Epithelial cell of esophagus (primary cell): ENCODE results near the gene ZNF813.
A peak's percentile ranks its signal among the peaks of the same experiment; 100 is the strongest.
"Not testable (repeated sequence)": the region's sequence is repeated elsewhere in the genome, so short reads cannot be mapped to it uniquely, and the experiment has no call there.

Experiments used
- DNase-seq: peaks from one replicate; pipeline ENCODE4 v3.0.0; 2010; ENCODE audit warnings: low read depth
- H3K4me3 ChIP-seq: 2 replicates; pipeline ENCODE4 v1.5.1; 2011; ENCODE audit warnings: mild to moderate bottlenecking, low read length, control low read depth
- CTCF ChIP-seq: IDR thresholded peaks from 2 replicates; pipeline ENCODE4 v1.5.1; 2011; ENCODE audit warnings: low read depth, mild to moderate bottlenecking, low read length, control low read depth, inconsistent platforms; ENCODE audit not compliant: insufficient read depth; ENCODE audit errors: missing control alignments

The ZNF813 gene

GRCh38 chr19:53467485-53468262 lies at the start of gene ZNF813:
Gene ZNF813 (plus strand): TSS chr19:53467733. CDS start chr19:53483823, 16,090 bp downstream.
- peak; percentile 89 for DNase-seq
- no peak for TF ChIP-seq CTCF
- H3K4me3 ChIP-seq, result peak within 1 kb of the TSS; percentile 92

GRCh38 chr19:53420520-53421315 lies 46.8 kb upstream of the ZNF813 start:
- DNase-seq, H3K4me3 ChIP-seq: not testable (repeated sequence)

DNA sequence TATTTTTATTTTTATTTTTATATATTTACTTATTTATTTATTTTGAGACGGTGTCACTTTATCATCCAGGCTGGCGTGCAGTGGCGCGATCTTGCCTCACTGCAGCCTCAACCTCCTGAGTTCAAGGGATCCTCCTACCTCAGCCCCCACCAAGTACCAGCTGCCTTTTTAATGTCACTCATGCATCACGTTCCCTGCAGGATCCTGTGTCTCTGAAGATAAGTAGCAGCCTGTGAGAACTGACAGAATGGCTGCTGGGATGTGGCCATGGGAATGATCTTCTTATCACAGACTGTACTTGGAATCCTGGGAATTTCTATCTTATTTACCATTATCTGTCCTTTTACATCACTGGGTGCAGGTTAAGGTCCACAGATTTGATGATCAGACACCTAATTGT lies 45.0 kb upstream of the ZNF813 start:
- no peak overlapping the region for H3K4me3 ChIP-seq
- no peak for DNase-seq
- no peak for TF ChIP-seq CTCF

DNA sequence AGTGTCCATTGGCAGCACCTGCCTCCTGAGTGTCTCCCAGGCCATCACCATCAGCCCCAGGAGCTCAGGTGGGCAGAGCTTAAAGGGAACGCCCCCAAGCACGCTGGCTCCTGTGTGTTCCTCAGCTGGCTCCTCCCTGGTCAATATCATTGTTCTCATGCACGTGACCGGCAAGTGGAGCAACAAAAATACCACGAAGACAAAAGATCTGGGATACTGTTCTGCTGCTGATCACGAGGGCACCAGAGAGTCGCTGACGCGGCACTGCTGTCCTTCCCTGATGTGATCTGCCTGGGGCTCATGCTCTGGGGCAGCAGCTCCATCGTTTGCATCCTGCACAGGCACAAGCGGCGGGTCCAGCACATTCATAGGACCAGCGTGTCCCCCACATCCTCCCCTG lies 44.5 kb upstream of the ZNF813 start:
- H3K4me3 ChIP-seq, DNase-seq: not testable (repeated sequence)

DNA sequence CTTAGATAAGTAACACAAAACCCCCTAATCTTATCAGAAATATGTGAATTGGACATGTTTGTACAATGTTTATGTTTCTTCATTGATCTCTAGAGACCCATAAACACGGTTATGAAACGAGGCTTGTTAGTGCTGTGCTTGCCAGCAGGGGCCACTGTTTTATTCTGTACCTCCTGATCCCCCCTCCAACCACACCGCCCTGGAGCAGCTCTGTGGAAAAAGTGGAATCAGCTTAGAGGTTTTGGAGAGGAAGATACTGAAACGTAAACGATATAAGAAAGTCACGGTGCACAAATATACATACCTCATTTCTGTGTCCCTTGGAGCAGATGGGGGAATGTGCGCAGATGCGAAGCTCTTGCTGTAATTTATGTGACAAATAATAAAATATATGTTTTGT lies 43.9 kb upstream of the ZNF813 start:
- H3K4me3 ChIP-seq, DNase-seq: not testable (repeated sequence)

DNA sequence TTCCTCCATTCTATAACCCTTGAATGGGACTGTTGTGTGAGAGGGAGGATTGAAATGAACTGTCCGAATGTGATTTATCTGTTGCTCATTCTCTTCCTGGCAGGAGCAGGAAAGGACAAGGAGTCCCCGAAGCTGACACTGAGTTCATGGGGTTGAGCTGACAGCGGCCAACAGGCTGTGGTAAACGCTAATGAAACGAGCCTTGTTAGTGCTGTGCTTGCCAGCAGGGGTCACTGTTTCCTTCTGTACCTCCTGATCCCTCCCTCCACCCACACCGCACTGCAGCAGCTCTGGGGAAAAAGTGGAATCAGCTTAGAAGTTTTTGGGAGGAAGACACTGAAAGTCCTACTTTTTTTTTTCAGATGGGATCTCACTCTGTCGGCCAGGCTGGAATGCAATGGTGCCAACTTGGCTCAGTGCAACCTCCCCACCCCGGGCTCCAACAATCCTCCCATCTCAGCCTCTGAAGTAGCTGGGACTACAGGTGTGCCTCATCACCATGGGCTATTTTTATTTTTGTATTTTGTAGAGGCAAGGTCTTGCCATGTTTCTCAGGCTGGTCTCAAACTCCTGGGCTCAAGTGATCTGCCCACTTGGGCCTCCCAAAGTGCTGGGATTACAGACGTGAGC lies 42.5 kb upstream of the ZNF813 start:
- peak; percentile 62 for TF ChIP-seq CTCF
- H3K4me3 ChIP-seq, result no peak overlapping the region
- DNase-seq, result peak; percentile 69

DNA sequence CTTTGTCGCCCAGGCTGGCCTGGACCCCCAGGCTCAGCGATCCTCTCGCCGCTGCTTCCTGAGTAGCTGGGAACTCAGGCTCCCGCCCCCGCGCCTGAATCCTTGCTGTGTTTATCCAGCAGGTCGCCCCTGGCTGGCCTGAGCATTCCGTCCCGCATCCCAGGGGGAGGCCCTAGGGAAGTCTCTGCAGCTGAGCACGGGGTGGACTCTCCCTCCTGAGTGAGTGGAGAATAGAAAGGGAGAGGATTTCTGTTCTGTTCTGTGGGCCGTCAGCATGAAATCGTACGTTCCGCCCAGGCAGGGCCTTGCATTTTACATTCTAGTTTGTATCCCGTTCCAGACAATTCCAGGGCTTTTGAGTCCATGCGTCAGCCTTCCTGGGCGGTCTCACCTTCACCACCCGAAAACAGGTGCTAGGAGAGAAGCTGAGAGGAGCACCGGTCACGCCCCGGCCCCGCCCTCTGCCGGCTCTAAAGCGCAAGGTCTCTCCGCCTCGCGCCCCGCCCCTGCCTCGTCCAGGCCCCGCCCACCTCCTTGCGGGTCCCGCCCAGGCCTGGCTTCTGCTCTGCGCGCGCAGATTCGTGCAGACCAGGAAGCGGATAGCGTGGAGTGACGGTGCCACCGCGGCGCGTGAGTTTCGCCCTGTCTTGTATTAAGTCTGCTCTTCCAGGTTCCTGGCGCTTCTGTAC lies 36.0 kb upstream of the ZNF813 start, which contains the start of gene ZNF761:
ZNF761 (plus strand) TSS at position 586 of the 689 bp plus-strand sequence. CDS start 15,285 bp downstream, outside the sequence.
- H3K4me3 ChIP-seq, result peak within 1 kb of the TSS; percentile 86
- TF ChIP-seq CTCF, result peak; percentile 11
- peak; percentile 99 for DNase-seq

- no peak for TF ChIP-seq CTCF
- peak overlapping the region; percentile 86 for H3K4me3 ChIP-seq
- peak; percentile 34 for DNase-seq
Measured at GRCh38 chr19:53432088-53432661, 35.4 kb upstream of the ZNF813 start.

GRCh38 chr19:53443809-53444208 lies 23.7 kb upstream of the ZNF813 start:
- H3K4me3 ChIP-seq, DNase-seq: not testable (repeated sequence)

GRCh38 chr19:53447196-53447595 lies 20.3 kb upstream of the ZNF813 start:
- not testable (repeated sequence) for H3K4me3 ChIP-seq, DNase-seq
